Right lobe of liver (tissue), 4 donors: ENCODE data around the gene MUC7.
"Not testable (repeated sequence)": the region's sequence is repeated elsewhere in the genome, so short reads cannot be mapped to it uniquely, and the experiment has no call there.

ENCODE experiments used
- POLR2A ChIP-seq: fragments of 450-650 bp; IDR thresholded peaks from one replicate; pipeline ENCODE4 v1.6.1; 2017; ENCODE audit warnings: antibody characterized with exemption, mild to moderate bottlenecking
- TF ChIP-seq, protein P1 (sequence below), 4 donors: fragments of 200-600 bp in 3 of 4; fragments of 450-650 bp in 1 of 4; IDR thresholded peaks; one replicate each; pipeline versions ENCODE4 v1.5.1 to v1.8.0; 2016 to 2022; ENCODE audit warnings: antibody characterized with exemption in 4 of 4, mild to moderate bottlenecking in 2 of 4
- donor health status: DM: no; HTN: no; CAD: no.
- donor health status: DM: no; HTN: no; CAD: no.
- donor health status: DM: no; HTN: yes; CAD: no.

DNA sequence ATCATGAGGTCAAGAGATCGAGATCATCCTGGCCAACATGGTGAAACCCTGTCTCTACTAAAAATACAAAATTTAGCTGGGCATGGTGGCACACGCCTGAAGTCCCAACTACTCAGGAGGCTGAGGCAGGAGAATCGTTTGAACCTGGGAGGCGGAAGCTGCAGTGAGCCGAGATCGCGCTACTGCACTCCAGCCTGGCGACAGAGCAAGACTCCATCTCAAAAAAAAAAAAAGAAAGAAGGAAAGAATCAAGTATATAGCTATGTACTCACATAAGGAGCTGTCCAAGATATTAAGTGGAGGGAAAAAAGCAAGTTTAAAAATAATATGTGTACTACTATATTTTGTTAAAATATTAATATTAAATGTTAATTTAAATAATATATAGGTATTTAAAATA is 29.8 kb downstream of the MUC7 start:
- not testable (repeated sequence) for TF ChIP-seq POLR2A
- TF ChIP-seq, protein P1, sequence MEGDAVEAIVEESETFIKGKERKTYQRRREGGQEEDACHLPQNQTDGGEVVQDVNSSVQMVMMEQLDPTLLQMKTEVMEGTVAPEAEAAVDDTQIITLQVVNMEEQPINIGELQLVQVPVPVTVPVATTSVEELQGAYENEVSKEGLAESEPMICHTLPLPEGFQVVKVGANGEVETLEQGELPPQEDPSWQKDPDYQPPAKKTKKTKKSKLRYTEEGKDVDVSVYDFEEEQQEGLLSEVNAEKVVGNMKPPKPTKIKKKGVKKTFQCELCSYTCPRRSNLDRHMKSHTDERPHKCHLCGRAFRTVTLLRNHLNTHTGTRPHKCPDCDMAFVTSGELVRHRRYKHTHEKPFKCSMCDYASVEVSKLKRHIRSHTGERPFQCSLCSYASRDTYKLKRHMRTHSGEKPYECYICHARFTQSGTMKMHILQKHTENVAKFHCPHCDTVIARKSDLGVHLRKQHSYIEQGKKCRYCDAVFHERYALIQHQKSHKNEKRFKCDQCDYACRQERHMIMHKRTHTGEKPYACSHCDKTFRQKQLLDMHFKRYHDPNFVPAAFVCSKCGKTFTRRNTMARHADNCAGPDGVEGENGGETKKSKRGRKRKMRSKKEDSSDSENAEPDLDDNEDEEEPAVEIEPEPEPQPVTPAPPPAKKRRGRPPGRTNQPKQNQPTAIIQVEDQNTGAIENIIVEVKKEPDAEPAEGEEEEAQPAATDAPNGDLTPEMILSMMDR (IDR thresholded peaks at IDR 0.05) = not testable (repeated sequence)
